Keratinocyte (primary cell): ENCODE data around the gene SLC2A4RG. TPM values are rescaled to one million over a fixed set of nuclear protein-coding genes. Genes with fewer than 3 reads are reported as not detected.

Experiments used
- DNase-seq: peaks from one replicate; pipeline ENCODE4 v3.0.0-alpha.2; 2011; ENCODE audit warnings: low read depth, missing footprints, low spot score
- FAIRE-seq: peaks from 2 replicates; lab custom pipeline; 2011; peaks lifted over from hg19 to GRCh38; lab: Jason Lieb, UNC
- H2AFZ ChIP-seq: 2 replicates; pipeline ENCODE4 v1.6.0; 2012; ENCODE audit warnings: low read length, control low read depth, inconsistent platforms; ENCODE audit not compliant: control insufficient read depth
- H3K27ac ChIP-seq: 2 replicates; pipeline ENCODE4 v1.5.1; 2011; ENCODE audit warnings: low read length; ENCODE audit not compliant: control insufficient read depth, insufficient read depth
- H3K27me3 ChIP-seq: 3 replicates; pipeline ENCODE4 v1.6.0; 2011; ENCODE audit warnings: low read length; ENCODE audit not compliant: control insufficient read depth, insufficient read depth; ENCODE audit errors: extremely low read depth
- H3K36me3 ChIP-seq, 2 experiments: 2 replicates in 1 of 2; 3 replicates in 1 of 2; pipeline ENCODE4 v1.5.1; 2011; ENCODE audit warnings: low read length in 2 of 2, mild to moderate bottlenecking in 1 of 2; ENCODE audit not compliant: control insufficient read depth in 2 of 2, insufficient read depth in 2 of 2; ENCODE audit errors: extremely low read depth in 1 of 2
- H3K4me1 ChIP-seq: 3 replicates; pipeline ENCODE4 v1.5.1; 2011; ENCODE audit warnings: low read length; ENCODE audit not compliant: control insufficient read depth, insufficient read depth; ENCODE audit errors: extremely low read depth
- H3K4me2 ChIP-seq: 3 replicates; pipeline ENCODE4 v1.6.0; 2011; ENCODE audit warnings: low read depth, low read length; ENCODE audit not compliant: control insufficient read depth, insufficient read depth; ENCODE audit errors: extremely low read depth
- H3K4me3 ChIP-seq, 3 experiments: fragments of 200-600 bp in 1 of 3; sonication (generic) in 1 of 3; 2 replicates in 2 of 3; 3 replicates in 1 of 3; pipeline ENCODE4 v1.5.1; 2011 to 2016; ENCODE audit warnings: low read length in 3 of 3, mild to moderate bottlenecking in 3 of 3, control low read depth in 2 of 3, inconsistent platforms in 1 of 3, low read depth in 1 of 3, mixed read lengths in 1 of 3, mixed run types in 1 of 3, moderate library complexity in 1 of 3; ENCODE audit not compliant: control insufficient read depth in 2 of 3, insufficient read depth in 2 of 3; ENCODE audit errors: extremely low read depth in 1 of 3
- H3K79me2 ChIP-seq: 2 replicates; pipeline ENCODE4 v1.6.0; 2012; ENCODE audit warnings: low read length; ENCODE audit not compliant: control insufficient read depth, insufficient read depth
- H3K9ac ChIP-seq: 3 replicates; pipeline ENCODE4 v1.6.0; 2011; ENCODE audit warnings: low read length; ENCODE audit not compliant: control insufficient read depth, insufficient read depth; ENCODE audit errors: extremely low read depth
- H3K9me1 ChIP-seq: 3 replicates; pipeline ENCODE4 v1.6.0; 2011; ENCODE audit warnings: low read length; ENCODE audit not compliant: control insufficient read depth, insufficient read depth; ENCODE audit errors: extremely low read depth
- H3K9me3 ChIP-seq: 2 replicates; pipeline ENCODE4 v1.5.1; 2012; ENCODE audit warnings: low read depth, low read length; ENCODE audit not compliant: control insufficient read depth
- H4K20me1 ChIP-seq: 3 replicates; pipeline ENCODE4 v1.6.0; 2011; ENCODE audit warnings: low read length; ENCODE audit not compliant: control insufficient read depth, insufficient read depth; ENCODE audit errors: extremely low read depth
- EZH2 ChIP-seq: IDR thresholded peaks from one replicate; pipeline ENCODE4 v1.6.1; 2012; ENCODE audit warnings: inconsistent platforms, mild to moderate bottlenecking, low read length, moderate library complexity
- dilution Hi-C: fragments of 300-500 bp; cut with MboI; formaldehyde crosslinking; loops from one replicate; pipeline ENCODE4 v1.7.0; 2020; ENCODE audit warnings: low sequenced_read_pairs; ENCODE audit not compliant: extremely low pct_ligation_motif_present
- polyA plus RNA-seq, 5 experiments: library from polyadenylated mRNA; depleted of rRNA in 3 of 5; stranded (reverse) in 3 of 5; stranded (forward) in 1 of 5; unstranded in 1 of 5; fragments of >200 nt; gene quantifications; 1 replicate in 1 of 5; 2 replicates in 3 of 5; 3 replicates in 1 of 5; pipeline versions ENCODE4 v1.2.1 to v1.2.3, GENCODE V29; 2011 to 2012; ENCODE audit warnings: missing spikeins in 2 of 5, low read depth in 1 of 5, low replicate concordance in 1 of 5
- TF ChIP-seq, protein P1 (sequence below), 3 experiments: IDR thresholded peaks in 1 of 3; conservative IDR thresholded peaks in 1 of 3; optimal IDR thresholded peaks in 1 of 3; 2 replicates in 2 of 3; 3 replicates in 1 of 3; pipeline versions ENCODE3 to v1.5.1; 2011; ENCODE audit warnings: low read length in 3 of 3, mild to moderate bottlenecking in 3 of 3, moderate library complexity in 2 of 3, control low read depth in 1 of 3, inconsistent platforms in 1 of 3; ENCODE audit not compliant: insufficient read depth in 2 of 3; ENCODE audit errors: extremely low read depth in 1 of 3

Gene SLC2A4RG
- polyA plus RNA-seq, 1 donor (not counting 4 experiments of a cell fraction or from before 2014, with no cell fraction given) = 23.5 TPM

DNA sequence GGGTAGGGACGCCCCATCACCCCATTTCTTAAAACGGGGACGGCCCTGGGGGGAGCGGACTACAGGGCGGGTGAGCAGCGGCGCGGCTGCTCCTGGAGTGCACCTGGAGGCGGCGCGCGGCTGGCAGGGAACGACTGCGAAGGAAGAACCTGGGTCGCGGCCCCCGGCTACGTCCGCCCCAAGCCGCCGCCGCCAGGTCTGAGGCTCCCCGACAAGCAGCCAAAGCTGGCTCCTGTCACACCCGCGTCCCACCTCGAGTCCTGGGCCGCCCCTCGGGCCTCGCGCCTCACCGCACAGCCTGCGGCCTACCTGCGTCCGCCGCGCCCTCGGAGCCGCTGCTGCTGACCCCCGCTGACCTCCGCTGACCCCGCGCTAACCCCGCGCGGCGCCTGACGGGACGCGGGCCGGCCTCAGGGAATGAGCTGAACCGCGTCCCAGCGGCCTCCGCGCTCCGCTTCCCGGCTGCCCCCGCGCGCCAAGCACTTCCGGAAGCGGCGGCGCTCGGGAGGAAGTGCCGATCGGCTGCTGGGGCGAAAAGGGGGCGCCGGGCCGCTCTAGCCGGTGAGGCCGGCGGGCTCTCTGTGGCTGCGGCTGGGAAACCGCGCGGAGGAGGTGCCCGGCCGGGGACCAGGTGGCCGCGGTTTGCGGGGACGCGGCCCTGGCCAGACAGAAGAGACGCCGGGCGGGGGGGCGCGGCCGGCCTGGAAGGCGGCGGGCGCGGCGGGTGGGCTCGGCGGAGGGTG lies 31.8 kb upstream of the SLC2A4RG start, which contains the start of the genes ARFRP1 and ZGPAT:
ARFRP1 (minus strand) TSS at position 419 of the 743 bp plus-strand sequence. CDS start 885 bp downstream, outside the sequence.
ZGPAT (plus strand) TSS at position 482 of the 743 bp plus-strand sequence. CDS start 542 bp downstream, outside the sequence.
- FAIRE-seq (no peak), DNase-seq (no peak)
- Histone ChIP-seq H3K4me3 (peak within 1 kb of the TSS; percentile 77 to 81 (median 79)), H3K9me3 (no peaks in the 10 kb centered on the region), H3K79me2 (peaks cover 69% of the 10 kb centered on the region), H2AFZ (peak within 1 kb of the TSS; percentile 49), H3K27me3 (no peaks in the 10 kb centered on the region), H3K27ac (peak within 1 kb of the TSS; percentile 54), H4K20me1 (peaks cover 4% of the 10 kb centered on the region), H3K4me2 (peak within 1 kb of the TSS; percentile 80), H3K4me1 (peaks cover 21% of the 10 kb centered on the region), H3K36me3 (peaks cover 25 to 32% of the 10 kb centered on the region in 2 experiments), H3K9me1 (no peaks in the 10 kb centered on the region), H3K9ac (peak within 1 kb of the TSS; percentile 85)
- dilution Hi-C loops = no loop called here
- TF ChIP-seq EZH2 = no peak
- TF ChIP-seq, protein P1, sequence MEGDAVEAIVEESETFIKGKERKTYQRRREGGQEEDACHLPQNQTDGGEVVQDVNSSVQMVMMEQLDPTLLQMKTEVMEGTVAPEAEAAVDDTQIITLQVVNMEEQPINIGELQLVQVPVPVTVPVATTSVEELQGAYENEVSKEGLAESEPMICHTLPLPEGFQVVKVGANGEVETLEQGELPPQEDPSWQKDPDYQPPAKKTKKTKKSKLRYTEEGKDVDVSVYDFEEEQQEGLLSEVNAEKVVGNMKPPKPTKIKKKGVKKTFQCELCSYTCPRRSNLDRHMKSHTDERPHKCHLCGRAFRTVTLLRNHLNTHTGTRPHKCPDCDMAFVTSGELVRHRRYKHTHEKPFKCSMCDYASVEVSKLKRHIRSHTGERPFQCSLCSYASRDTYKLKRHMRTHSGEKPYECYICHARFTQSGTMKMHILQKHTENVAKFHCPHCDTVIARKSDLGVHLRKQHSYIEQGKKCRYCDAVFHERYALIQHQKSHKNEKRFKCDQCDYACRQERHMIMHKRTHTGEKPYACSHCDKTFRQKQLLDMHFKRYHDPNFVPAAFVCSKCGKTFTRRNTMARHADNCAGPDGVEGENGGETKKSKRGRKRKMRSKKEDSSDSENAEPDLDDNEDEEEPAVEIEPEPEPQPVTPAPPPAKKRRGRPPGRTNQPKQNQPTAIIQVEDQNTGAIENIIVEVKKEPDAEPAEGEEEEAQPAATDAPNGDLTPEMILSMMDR (optimal IDR thresholded peaks at IDR 0.05 in 1 of 3, IDR thresholded peaks at IDR 0.05 in 1 of 3, conservative IDR thresholded peaks at IDR 0.05 in 1 of 3; ENCODE audit: extremely low read depth in 1 of 3, insufficient read depth in 2 of 3, low read length in 3 of 3) = no peak

DNA sequence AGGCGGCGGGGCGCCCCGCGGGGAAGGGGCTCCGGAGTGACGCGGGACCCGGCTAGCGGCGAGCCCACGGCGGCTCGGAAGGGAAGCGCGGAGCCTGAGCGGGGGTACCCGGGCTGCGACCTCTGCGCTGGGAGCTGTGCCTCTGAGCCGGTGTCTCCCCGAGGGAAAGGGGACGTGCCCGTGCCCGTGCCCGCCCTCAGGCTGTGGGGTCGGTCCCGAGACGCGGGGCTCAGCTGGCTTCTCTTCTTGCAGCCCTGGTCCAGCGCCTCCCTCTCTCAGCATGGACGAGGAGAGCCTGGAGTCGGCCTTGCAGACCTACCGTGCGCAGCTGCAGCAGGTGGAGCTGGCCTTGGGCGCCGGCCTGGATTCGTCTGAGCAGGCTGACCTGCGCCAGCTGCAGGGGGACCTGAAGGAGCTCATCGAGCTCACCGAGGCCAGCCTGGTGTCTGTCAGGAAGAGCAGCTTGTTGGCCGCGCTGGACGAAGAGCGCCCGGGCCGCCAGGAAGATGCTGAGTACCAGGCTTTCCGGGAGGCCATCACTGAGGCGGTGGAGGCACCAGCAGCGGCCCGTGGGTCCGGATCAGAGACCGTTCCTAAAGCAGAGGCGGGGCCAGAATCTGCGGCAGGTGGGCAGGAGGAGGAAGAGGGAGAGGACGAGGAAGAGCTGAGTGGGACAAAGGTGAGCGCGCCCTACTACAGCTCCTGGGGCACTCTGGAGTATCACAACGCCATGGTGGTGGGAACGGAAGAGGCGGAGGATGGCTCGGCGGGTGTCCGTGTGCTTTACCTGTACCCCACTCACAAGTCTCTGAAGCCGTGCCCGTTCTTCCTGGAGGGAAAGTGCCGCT lies 31.1 kb upstream of the SLC2A4RG start:
- no peaks in the 10 kb centered on the region for H3K27me3 ChIP-seq
- no peak for TF ChIP-seq EZH2
- TF ChIP-seq, protein P1 (optimal IDR thresholded peaks at IDR 0.05 in 1 of 3, IDR thresholded peaks at IDR 0.05 in 1 of 3, conservative IDR thresholded peaks at IDR 0.05 in 1 of 3; ENCODE audit: extremely low read depth in 1 of 3, insufficient read depth in 2 of 3, low read length in 3 of 3) = no peak
- H3K79me2 ChIP-seq = peaks cover 77% of the 10 kb centered on the region
- peak overlapping the region; percentile 80 for H3K4me2 ChIP-seq
- H3K9me3 ChIP-seq = no peaks in the 10 kb centered on the region
- DNase-seq = no peak
- no peak overlapping the region for H2AFZ ChIP-seq
- peak overlapping the region; percentile 77 to 81 (median 79) for H3K4me3 ChIP-seq
- peaks cover 21% of the 10 kb centered on the region for H3K4me1 ChIP-seq
- H4K20me1 ChIP-seq = peaks cover 4% of the 10 kb centered on the region
- no peak overlapping the region for H3K27ac ChIP-seq
- H3K9me1 ChIP-seq = no peaks in the 10 kb centered on the region
- dilution Hi-C loops = no loop called here
- no peak for FAIRE-seq
- H3K9ac ChIP-seq = peak overlapping the region; percentile 85
- peaks cover 23 to 31% of the 10 kb centered on the region in 2 experiments for H3K36me3 ChIP-seq
